HG02642 (cell line): Measurements from ENCODE around the gene MRPL14.
A peak's percentile ranks its signal among the peaks of the same experiment; 100 is the strongest.

Experiments used
- ATAC-seq: cut with Tn5 transposase; IDR thresholded peaks from one replicate; pipeline ENCODE4 v1.9.1; 2021; ENCODE audit warnings: mild to moderate bottlenecking; ENCODE audit not compliant: unreplicated experiment, poor library complexity

MRPL14 gene

GRCh38 chr6:44127186-44128019 is at the start of gene MRPL14, which contains the start of gene TMEM63B:
TSS of gene MRPL14 (minus strand) at chr6:44127452. CDS start at chr6:44116611, 10,841 bp downstream.
TSS of gene TMEM63B (plus strand) at chr6:44127554. CDS start at chr6:44134585, 7,031 bp downstream.
- ATAC-seq = peak; percentile 81

GRCh38 chr6:44176130-44176761 is 49.0 kb upstream of the MRPL14 start:
- ATAC-seq = no peak

GRCh38 chr6:44172731-44173500 is 45.7 kb upstream of the MRPL14 start:
- peak; percentile 67 for ATAC-seq

- ATAC-seq = no peak
These were observed 44.8 kb upstream of the MRPL14 start for GRCh38 chr6:44171899-44172546.

- ATAC-seq = no peak
These were observed 42.8 kb upstream of the MRPL14 start for GRCh38 chr6:44169886-44170570.

GRCh38 chr6:44169154-44169553 is 41.9 kb upstream of the MRPL14 start:
- no peak for ATAC-seq

GRCh38 chr6:44167567-44167966 is 40.3 kb upstream of the MRPL14 start:
- no peak for ATAC-seq

GRCh38 chr6:44166591-44167184 is 39.4 kb upstream of the MRPL14 start:
- no peak for ATAC-seq

- no peak for ATAC-seq
These were observed 38.9 kb upstream of the MRPL14 start for GRCh38 chr6:44166116-44166515.

- ATAC-seq = no peak
These were observed 35.8 kb upstream of the MRPL14 start for GRCh38 chr6:44162876-44163625.

GRCh38 chr6:44161997-44162338 is 34.7 kb upstream of the MRPL14 start:
- ATAC-seq = no peak

- no peak for ATAC-seq
These were observed 31.5 kb upstream of the MRPL14 start, which contains the start of gene CAPN11 for GRCh38 chr6:44158770-44159228. TSS of gene CAPN11 (plus strand) at chr6:44158820. CDS start at chr6:44158849, 29 bp downstream.

GRCh38 chr6:44157152-44157521 is 29.9 kb upstream of the MRPL14 start:
- no peak for ATAC-seq

- no peak for ATAC-seq
These were observed 29.4 kb upstream of the MRPL14 start for GRCh38 chr6:44156494-44157151.

GRCh38 chr6:44154067-44154466 is 26.8 kb upstream of the MRPL14 start:
- ATAC-seq = no peak

- no peak for ATAC-seq
These were observed 25.3 kb upstream of the MRPL14 start for GRCh38 chr6:44152533-44152932.

GRCh38 chr6:44152109-44152461 is 24.8 kb upstream of the MRPL14 start:
- no peak for ATAC-seq
